C4-2B (cell line): Measurements from ENCODE around the gene OCEL1.

Source experiments
- CTCF ChIP-seq: fragments of 450-650 bp; conservative IDR thresholded peaks from 2 replicates; pipeline ENCODE4 v1.5.1; 2017; ENCODE audit warnings: mild to moderate bottlenecking
- ZFX ChIP-seq: fragments of 450-650 bp; IDR thresholded peaks from 2 replicates; pipeline ENCODE4 v1.6.1; 2017

- no peak for TF ChIP-seq CTCF
- TF ChIP-seq ZFX: no peak
These were observed 10.1 kb downstream of the OCEL1 start for GRCh38 chr19:17235971-17236777.
